Mammary microvascular endothelial cell (primary cell): ENCODE results near the gene UBXN10. TPM values are rescaled to one million over a fixed set of nuclear protein-coding genes. Genes with fewer than 3 reads are reported as not detected.

ENCODE experiments used
- total RNA-seq: library from RNA; depleted of rRNA; stranded (reverse); fragments of >200 nt; gene quantifications from 2 replicates; pipeline ENCODE4 v1.2.3, GENCODE V29; 2015

Gene UBXN10, protein sequence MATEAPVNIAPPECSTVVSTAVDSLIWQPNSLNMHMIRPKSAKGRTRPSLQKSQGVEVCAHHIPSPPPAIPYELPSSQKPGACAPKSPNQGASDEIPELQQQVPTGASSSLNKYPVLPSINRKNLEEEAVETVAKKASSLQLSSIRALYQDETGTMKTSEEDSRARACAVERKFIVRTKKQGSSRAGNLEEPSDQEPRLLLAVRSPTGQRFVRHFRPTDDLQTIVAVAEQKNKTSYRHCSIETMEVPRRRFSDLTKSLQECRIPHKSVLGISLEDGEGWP
- total RNA-seq: 0.07 and 0.39 TPM in 2 replicates

DNA sequence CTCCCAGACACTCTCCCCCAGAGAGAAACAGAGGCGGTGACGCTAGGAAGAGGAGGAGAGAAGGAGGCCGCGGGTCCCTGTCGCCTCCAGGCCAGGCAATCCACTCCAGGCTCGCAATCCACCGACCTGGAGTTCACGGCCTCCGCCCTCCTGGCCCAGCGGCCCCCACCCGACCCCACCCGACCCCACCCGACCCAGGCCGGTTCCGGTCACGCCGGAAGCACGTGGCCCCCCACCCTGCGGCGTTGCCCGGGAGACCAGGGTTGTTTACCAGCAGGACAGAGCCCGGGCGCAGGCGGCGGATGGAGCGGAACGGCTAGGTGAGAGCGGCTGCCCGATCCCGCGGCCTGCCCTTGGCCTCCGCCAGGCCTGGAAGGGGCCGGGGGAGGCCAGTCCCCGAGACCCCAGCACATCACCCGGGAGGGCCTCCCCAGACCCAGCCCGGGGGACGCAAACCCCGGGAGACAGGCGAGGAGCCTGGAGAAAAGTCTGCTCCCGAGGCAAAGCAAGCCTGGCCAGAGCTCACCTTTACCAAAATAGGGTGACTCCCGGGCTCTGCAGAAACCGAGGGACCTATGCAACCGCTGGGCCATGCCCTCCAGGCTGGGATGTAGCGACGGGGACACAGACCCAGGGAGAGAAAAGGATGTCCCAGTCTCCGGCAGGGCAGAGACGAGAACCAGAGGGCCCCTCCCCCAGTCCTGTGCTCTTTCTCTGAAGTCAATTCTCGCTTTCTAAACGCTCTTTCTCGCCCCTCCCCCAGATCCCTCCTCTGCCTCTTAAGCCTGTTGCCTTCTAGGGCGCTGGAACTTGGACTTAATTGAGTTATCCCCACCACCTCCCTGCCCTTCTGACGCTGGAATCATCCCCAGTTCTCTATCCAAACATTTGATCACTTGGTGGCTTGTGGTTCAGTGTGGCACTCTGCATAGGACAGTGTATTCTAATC, at the start of gene UBXN10, which contains the start of gene PLA2G2C:
Gene UBXN10, plus strand, starts transcription at position 263 of the 949 bp plus-strand sequence. CDS start 4,466 bp downstream, outside the sequence.
Gene PLA2G2C, minus strand, starts transcription at position 685 of the 949 bp plus-strand sequence. CDS start 9,155 bp downstream, outside the sequence.

DNA sequence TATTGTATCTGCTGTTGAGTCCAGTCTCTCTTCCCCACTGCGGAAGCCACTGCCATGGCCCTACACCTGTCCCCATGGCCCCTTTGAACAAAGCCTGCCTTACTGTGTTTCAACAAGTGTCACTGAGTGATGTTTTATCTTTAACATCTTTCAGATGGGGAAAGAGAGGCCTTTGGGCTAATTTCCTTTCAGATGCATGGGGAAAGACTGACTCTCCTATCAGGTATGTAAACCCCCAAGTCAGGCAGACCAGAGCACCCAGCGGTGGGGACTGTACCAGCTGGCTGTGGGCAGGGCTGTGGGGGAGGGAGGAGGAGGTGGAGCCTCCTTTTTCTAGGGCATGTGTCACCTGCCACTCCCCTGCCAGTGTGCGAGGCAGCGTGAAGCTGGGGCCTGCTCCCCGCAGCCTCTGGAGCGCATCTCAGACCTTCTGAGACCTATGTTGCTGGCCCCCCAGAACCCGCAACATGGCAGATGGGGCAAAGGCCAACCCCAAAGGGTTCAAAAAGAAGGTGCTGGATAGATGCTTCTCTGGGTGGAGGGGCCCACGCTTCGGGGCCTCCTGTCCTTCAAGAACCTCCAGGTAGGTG, 46.8 kb upstream of the UBXN10 start, which contains the start of gene PLA2G2F:
Gene PLA2G2F, plus strand, starts transcription at position 363 of the 590 bp plus-strand sequence. Its CDS starts 105 bp downstream, at position 468.

Other genes starting within 250 kb of the UBXN10 start
- not detected in 2 replicates for gene PLA2G2A, start 206.5 kb upstream of the UBXN10 start, total RNA-seq
- gene PLA2G5, start 115.9 kb upstream of the UBXN10 start, total RNA-seq: 4.0 and 5.5 TPM in 2 replicates
- not detected in 2 replicates for gene PLA2G2D, start 66.6 kb upstream of the UBXN10 start, total RNA-seq
- not detected in 2 replicates for gene PLA2G2F, start 46.8 kb upstream of the UBXN10 start, total RNA-seq
- not detected in 2 replicates for gene PLA2G2C, start 422 bp downstream of the UBXN10 start, total RNA-seq
- not detected in 2 replicates for gene VWA5B1, start 104.8 kb downstream of the UBXN10 start, total RNA-seq